ENCODE results near the gene MBIP.

Gene MBIP

DNA sequence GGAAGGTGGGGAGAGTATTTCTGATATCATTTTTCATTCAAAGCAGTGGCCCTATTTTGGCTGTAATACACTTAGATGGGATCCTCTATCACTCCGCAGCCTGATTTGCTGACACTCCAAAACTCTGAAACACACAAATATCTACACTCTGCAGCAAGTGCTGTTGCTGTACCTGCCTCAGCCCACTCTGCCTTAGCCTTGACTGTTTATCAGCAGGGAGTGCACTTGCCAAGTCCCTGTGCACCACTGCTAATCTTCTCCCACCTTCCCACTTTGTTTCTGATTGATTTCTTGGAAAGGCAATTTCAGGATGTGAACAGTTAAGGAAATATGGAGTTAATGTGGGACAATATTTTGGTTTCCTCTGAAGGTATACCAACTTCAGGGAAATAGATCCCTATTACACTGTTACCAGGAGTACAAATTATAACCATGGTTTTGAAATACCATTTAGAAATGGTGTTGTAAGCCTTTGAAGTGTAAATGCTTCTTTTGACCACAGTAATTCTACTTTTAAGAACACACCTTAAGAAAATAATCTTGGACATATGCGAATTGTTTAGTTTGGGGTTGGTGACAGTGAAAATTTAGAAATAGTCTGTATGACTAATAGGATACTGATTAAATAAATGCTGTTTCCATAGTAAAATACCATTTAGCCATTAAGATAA, 59.3 kb downstream of the MBIP start:
- no peak for DNase-seq

DNA sequence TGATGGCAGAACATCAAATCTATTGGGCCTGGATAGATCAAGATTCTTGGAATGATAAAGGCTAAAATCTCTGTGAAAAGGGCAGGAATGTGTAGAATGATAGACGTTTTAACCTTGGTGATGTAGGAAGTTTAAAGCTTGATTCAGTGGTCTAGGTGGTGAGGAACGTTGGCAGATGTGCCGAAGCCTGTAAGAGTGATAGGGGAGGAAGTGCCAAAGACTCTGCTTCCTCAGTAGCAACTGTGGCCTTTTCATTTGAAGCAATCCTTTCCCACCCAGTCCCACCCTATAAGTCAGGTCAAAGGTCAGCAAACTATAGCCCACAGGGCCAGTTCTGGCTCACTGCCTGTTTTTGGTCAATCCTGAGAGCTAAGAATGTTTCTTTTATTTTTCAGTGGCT, 62.2 kb downstream of the MBIP start:
- DNase-seq: no peak

DNA sequence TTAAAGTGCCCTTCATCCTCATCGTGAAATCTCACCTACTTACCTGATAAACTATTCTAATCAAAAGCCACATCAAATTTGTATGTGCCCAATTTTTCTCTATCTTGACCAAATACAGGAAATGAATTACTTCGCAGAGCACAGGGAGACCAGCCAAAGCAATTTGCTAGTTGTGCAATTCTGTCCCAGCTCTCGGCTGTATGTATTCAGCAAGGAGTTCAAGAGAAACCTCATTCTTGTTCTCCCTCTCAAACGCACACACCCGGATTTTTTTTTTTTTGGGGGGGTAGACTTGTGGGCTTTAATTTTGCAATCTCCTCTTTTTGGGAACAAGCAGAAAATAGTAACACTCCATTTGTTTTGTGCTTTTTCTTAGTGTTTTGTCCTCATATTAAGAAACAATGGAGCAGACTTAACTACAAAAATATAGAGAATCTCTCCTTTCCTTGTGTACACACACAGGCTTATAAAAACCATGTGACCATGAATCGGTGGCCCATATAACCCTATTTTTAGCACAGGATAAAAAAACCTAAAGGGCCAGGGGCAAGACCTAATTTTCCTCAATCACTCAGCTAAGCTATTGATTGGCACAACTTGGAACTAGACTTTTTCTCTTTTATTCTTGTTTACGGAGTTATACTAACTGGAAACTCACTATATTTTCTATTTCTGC, 64.2 kb downstream of the MBIP start:
- no peak for DNase-seq

DNA sequence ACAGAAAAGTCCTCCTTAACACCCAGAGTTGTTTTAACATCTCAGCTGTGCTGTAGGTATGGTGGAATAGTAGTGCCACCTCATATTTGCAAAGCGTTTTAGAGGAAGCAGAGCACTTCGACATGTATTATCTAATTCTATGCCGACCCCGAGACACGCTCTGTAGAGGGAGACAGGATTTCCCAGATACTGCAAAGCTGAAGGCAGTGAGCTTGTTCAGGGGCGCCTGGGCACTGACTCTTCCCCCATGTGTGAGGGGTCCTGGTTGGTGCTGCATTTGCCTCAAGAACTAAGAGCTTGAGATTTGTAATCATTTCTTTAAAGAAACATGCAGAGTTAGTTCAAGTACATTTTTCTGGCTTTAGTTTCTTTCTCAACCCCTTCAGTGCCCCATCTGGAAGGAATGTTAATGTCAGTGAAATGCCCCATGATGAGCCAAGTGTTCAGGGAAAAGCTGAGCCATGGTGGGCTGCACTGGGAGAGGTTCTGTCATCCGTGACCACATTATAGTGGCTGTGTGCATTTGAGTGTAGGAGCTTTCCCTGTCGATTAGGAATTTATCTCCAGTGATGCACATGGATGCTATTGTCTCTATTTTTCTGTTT, 66.3 kb downstream of the MBIP start:
- DNase-seq: no peak

Measured in activated T-cell treated with anti-CD3 and anti-CD28 coated beads, Interleukin-2, amount 50 U/mL, for 48 hours (primary cell).